ENCODE data around the gene CYLD.

CYLD gene

GRCh38 chr16:50841081-50841886 lies 99.4 kb downstream of the CYLD start:
- peak in 1 of 2 donors; percentile 29 for DNase-seq (ENCODE audit: low read depth in 1 of 2, low spot score in 1 of 2)

GRCh38 chr16:50842013-50842505 lies 100.2 kb downstream of the CYLD start:
- DNase-seq (ENCODE audit: low read depth in 1 of 2, low spot score in 1 of 2), result no peak

GRCh38 chr16:50842589-50842988 lies 100.7 kb downstream of the CYLD start:
- no peak for DNase-seq (ENCODE audit: low read depth in 1 of 2, low spot score in 1 of 2)

GRCh38 chr16:50844840-50845239 lies 103.0 kb downstream of the CYLD start:
- no peak for DNase-seq (ENCODE audit: low read depth in 1 of 2, low spot score in 1 of 2)

GRCh38 chr16:50845296-50845695 lies 103.4 kb downstream of the CYLD start:
- DNase-seq (ENCODE audit: low read depth in 1 of 2, low spot score in 1 of 2), result no peak

GRCh38 chr16:50846511-50846910 lies 104.6 kb downstream of the CYLD start:
- no peak for DNase-seq (ENCODE audit: low read depth in 1 of 2, low spot score in 1 of 2)

- no peak for DNase-seq (ENCODE audit: low read depth in 1 of 2, low spot score in 1 of 2)
Measured at GRCh38 chr16:50847166-50847565, 105.3 kb downstream of the CYLD start.

- no peak for DNase-seq (ENCODE audit: low read depth in 1 of 2, low spot score in 1 of 2)
Measured at GRCh38 chr16:50848755-50849514, 107.0 kb downstream of the CYLD start.

Measured in stimulated activated CD4-positive, alpha-beta T cell treated with anti-CD3 and anti-CD28 coated beads, Interleukin-15, amount 100 ng/mL, for 1 hour (primary cell).